GM18502 (cell line): ENCODE results near the gene ATRX.
"Not testable (repeated sequence)": the region's sequence is repeated elsewhere in the genome, so short reads cannot be mapped to it uniquely, and the experiment has no call there.

ENCODE experiments used
- ATAC-seq: cut with Tn5 transposase; IDR thresholded peaks from one replicate; pipeline ENCODE4 v1.9.1; 2021; ENCODE audit warnings: mild to moderate bottlenecking; ENCODE audit not compliant: unreplicated experiment, poor library complexity

The ATRX gene

DNA sequence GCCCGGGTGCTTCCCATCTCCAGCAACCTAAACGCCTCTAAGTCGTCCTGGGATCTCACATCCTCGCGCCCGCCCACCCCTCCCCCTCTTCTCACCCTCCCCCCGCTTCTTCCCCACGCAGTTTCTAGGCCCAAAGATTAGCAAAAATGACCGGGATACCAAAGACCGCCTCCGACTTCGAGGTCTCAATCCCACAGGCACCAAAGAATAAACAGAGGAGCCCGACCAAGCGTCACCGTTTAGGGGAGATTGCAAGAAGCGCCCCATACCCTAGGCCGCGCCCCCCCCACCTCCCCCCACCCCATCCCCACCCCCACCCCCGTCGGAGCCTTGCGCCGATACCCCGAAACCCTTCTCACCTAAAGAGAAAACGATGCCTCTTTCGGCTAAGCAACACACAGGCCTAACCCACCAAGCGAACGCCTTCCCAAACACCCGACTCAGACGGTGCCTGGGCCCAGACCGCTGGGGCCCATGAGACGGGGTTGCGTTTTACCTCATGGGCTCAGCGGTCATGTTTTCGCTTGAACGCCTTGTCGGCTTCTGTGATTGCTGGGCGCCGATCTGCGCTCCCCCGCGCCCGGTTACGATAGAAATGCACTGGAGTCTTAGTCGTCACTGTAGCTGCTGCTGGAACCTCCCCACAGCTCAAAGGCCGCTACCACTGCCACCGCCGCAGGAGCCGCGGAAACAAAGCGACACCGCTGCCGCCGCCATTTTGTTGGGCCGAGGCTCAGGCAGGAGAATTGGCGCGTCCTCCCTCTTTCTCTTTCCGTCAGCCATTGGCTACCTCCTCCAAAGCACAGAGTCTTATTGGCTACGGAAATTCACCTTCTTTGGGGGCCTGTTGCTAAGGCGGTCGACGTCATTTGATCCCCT lies at the start of gene ATRX:
TSS of gene ATRX (minus strand) at position 731 of the 879 bp plus-strand sequence. CDS start at position 516, 215 bp downstream.
- ATAC-seq: peak; percentile 93

DNA sequence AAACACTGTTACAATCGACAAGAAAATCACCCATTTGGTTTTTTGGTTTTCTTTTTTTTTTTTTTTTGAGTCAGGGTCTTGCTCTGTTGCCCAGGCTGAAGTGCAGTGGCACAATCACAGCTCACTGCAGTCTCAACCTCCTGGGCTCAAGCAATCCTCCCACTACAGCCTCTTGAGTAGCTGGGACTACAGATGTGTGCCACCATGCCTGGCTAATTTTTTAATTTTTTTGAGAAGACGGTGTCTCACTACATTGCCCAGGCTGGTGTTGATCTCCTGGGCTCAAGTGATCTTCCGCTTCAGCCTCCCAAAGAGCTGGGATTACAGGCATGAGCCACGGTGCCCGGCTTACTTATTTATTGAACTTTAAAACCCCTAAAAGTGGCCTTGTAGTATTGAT lies 45.5 kb upstream of the ATRX start:
- ATAC-seq: not testable (repeated sequence)

DNA sequence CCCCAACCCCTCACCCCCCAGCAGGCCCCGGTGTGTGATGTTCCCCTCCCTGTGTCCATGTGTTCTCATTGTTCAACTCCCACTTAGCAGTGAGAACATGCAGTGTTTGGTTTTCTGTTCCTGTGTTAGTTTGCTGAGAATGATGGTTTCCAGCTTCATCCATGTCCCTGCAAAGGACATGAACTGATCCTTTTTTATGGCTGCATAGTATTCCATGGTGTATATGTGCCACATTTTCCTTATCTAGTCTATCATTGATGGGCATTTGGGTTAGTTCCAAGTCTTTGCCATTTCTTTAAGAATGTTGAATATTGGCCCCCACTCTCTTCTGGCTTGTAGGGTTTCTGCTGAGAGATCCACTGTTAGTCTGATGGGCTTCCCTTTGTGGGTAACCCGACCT lies 36.0 kb upstream of the ATRX start:
- not testable (repeated sequence) for ATAC-seq

DNA sequence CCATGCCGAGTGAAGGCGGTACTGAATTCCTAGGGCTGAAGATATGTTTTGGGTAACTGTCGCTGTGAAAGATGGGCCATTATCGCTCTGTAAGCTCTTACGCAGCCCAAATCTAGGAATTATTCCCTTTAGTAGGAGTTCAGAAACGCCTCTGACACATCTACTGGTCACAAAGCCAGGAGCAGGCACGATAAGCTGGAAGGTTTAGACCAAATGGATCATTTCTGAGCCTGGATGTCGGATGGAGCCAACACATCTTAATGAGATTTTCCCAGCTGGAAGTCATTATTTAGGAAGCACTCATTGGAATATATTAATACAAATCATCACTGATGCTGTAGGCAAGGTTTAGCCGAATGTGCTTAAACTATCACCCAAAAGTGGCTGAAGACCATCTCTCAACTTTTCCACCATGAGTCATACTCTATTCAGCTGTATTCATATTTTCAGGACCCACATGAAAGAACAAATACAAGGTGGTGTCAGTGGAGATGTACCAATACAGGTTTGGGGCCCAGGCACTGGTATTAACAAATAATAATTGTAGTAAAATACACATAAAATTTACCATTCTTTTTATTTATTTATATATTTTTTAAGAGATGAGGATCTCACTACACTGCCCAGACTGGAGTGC lies 34.2 kb upstream of the ATRX start:
- ATAC-seq: no peak

DNA sequence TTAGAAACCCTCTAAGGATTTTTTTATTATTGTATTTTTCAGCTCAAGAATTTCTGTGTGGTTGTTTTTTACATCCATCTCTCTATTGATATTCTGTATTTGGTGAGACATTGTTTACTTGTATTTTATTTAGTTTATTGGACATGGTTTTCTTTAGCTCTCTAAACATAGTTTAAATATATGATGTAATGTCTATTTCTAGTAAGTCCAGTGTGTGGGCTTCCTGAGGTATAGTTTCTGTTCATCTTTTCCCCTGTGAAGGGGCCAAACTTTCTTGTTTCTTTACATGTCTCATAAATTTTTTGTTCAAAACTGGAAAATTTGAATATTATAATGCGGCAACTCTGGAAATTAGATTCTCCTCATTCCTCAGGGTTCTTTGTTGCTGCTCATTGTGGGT lies 28.2 kb upstream of the ATRX start:
- ATAC-seq: no peak

DNA sequence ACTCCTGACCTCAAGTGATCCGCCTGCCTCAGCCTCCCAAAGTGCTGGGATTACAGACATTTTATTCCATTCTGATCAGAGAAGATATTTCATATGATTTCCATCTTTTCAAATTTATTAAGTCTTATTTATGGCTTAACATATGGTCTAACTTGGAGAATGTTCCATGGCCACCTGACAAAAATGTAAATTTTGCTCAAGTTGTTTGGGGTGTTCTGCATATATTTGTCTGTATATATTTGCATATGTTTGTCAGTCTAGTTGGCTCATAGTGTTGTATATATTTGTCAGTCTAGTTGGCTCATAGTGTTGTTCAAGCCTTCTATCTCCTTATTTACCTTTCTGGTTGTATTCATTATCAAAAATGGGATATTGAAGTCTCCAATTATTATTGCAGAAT lies 16.2 kb upstream of the ATRX start:
- ATAC-seq: no peak

DNA sequence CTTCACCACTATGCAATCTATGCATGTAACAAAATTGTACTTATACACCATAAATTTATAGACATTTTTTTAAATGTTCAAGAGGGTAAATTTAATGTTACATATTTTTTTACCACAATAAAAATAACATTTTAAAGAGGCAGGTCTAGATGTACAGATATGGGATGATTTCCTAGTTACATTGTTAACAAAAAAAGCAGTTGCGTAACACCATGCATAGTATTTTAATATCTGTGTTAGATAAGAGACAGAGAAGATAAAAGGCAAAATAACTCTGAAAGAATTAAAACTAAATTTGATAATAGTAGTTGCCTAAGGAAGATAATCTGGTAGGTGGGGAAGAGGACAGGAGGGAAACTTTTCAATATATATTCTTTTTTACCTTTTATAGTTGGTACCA lies 9.1 kb upstream of the ATRX start:
- no peak for ATAC-seq

DNA sequence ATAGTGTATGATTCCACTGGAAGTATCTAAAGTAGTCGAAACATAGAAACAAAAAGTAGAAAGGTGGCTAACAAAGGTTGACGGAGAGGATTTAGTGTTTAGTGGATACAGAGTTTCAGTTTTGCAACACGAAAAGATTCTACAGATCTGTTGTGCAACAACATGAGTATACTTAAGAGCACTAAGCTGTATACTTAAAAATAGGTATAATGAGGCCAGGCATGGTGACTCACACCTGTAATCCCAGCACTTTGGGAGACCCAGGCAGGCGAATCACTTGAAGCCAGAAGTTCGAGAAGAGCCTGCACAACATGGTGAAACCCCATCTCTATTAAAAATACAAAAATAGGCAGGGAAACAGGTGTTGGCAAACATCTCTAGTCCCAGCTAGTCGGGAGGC lies 7.9 kb upstream of the ATRX start:
- no peak for ATAC-seq

- no peak for ATAC-seq
These were observed 2.0 kb upstream of the ATRX start for GRCh38 chrX:77788050-77788449.

GRCh38 chrX:77786365-77786680 lies 307 bp upstream of the ATRX start:
- ATAC-seq: peak; percentile 16

DNA sequence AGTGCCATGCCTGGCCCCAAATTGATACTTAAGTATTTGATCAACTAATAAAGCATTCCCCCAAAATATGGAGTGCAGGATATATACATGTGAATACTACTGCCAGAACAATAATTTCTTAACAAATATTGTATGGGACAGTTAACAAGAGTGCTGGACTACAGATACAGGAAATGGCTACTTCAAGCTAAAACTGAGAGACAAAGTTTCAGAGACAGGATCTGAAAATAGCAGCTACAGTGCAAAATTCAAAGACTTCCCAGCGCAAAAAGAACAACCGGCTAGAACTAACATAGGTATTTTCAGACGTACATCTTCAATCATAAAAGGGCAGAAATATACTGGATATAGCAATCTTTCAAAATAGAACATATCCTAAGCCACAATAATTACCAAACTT lies 6.3 kb downstream of the ATRX start:
- ATAC-seq: no peak

- no peak for ATAC-seq
These were observed 9.4 kb downstream of the ATRX start for GRCh38 chrX:77776659-77777058.

GRCh38 chrX:77771601-77772000 lies 14.4 kb downstream of the ATRX start:
- no peak for ATAC-seq

DNA sequence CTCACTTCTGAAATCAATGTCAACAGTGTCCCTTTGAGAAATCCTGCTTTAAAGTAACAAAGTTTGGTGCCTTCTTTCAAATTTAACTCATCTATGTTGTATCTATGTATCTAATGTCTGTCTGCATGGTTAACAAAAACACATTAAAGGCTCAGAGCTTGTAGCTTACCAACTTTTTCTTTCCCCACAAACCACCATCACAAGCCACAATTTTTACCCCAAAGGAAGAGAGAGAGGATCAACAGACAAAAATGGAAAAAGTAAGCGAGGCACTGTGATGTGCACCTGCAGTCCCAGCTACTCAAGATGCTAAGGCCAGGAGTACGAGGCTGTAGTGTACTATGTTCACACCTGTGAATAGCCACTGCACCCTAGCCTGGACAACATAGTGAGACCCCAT lies 17.2 kb downstream of the ATRX start:
- ATAC-seq: no peak

- not testable (repeated sequence) for ATAC-seq
These were observed 19.8 kb downstream of the ATRX start for GRCh38 chrX:77766212-77766611.

DNA sequence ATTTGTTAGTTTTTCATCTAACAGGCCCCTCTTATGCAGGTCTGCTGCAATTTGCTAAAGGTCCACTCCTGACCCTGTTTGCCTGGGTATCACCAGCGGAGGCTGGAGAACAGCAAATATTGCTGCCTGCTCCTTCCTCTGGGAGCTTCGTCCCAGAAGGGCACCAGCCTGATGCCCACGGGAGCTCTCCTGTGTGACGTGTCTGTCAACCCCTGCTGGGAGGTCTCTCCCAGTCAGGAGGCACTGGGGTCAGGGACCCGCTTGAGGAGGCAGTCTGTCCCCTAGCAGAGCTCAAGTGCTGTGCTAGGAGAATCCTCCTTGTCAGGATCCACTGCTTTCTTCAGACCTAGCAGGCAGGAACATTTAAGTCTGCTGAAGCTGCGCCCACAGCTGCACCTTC lies 30.5 kb downstream of the ATRX start:
- no peak for ATAC-seq

GRCh38 chrX:77753942-77754341 lies 32.1 kb downstream of the ATRX start:
- not testable (repeated sequence) for ATAC-seq

DNA sequence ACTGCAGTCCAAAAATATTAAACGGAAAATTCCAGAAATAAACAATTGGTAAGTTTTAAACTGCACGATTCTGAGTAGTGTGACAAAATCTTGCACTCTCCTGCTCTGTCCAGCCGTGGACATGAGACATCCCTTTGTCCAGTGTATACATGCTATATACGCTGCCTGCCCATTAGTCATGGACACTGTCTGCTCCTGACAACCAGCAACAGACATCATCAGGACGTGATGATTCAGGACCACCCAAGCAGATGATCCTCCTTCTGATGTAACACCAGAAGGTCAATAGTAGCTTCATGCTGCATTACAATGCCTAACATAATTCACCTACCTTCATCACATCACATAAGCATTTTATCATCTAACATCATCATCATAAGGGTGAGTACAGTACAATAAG lies 36.3 kb downstream of the ATRX start:
- no peak for ATAC-seq

DNA sequence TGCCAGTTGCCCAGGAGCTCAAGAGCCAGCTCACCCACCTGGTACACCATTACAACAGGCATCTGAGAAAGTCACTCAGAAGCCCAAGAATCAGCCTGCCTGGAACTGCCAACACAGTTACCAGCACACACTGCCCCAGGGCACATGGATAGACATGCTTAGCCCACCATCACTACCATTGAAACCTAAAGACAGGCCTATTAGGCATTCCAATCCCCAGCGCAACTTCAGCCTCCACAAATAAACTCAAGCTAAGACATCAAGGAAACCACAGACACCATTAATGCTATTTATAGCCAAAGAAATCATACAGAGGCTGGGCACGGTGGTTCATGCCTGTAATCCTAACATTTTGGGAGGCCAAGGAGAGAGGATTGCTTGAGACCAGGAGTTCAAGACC lies 42.3 kb downstream of the ATRX start:
- ATAC-seq: no peak

DNA sequence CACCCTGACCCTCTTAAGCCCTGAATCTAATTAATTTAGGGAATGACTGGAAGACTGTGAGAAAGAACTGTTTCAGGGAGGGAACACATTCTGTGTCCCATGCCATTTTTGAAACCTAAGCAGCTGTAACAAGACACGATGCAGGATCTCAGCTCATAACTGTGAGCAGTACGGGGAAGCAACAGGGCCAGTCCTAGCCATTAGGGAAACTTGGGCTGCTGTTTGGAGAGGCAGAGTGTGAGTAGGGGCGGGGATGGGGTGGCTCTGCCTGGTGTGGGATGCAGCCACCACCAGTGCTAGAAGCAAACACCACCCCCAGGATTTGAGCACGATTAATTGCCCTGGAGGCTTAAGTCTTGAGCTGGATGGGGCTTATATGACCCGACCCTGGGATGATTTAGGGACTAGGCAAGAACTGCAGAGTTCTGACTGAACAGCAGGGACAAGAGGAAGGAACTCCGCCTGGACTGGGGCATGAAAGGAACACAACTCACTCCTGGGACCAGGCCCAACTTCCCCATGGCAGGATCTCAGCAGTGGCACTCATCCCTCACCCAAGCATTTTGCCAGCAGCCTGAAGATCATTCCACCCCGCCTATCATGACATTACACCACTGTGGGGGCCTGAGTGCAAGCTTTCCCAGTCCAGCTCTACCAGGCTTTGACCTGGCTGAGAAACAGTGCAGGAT lies 43.1 kb downstream of the ATRX start:
- no peak for ATAC-seq

GRCh38 chrX:77740376-77740905 lies 45.6 kb downstream of the ATRX start:
- peak; percentile 47 for ATAC-seq
